GM12892 (cell line): Measurements from ENCODE around the gene BLID.

Experiments
- POLR2A ChIP-seq: IDR thresholded peaks from 2 replicates; pipeline ENCODE4 v1.6.1; 2011; ENCODE audit warnings: low read depth, low read length, control low read depth
- POLR2AphosphoS5 ChIP-seq: IDR thresholded peaks from 2 replicates; pipeline ENCODE4 v1.6.1; 2011; ENCODE audit warnings: low read depth, low read length, control low read depth
- TAF1 ChIP-seq: IDR thresholded peaks from 2 replicates; pipeline ENCODE4 v1.6.1; 2011; ENCODE audit warnings: low read depth, mild to moderate bottlenecking, control low read depth, low read length, borderline replicate concordance

DNA sequence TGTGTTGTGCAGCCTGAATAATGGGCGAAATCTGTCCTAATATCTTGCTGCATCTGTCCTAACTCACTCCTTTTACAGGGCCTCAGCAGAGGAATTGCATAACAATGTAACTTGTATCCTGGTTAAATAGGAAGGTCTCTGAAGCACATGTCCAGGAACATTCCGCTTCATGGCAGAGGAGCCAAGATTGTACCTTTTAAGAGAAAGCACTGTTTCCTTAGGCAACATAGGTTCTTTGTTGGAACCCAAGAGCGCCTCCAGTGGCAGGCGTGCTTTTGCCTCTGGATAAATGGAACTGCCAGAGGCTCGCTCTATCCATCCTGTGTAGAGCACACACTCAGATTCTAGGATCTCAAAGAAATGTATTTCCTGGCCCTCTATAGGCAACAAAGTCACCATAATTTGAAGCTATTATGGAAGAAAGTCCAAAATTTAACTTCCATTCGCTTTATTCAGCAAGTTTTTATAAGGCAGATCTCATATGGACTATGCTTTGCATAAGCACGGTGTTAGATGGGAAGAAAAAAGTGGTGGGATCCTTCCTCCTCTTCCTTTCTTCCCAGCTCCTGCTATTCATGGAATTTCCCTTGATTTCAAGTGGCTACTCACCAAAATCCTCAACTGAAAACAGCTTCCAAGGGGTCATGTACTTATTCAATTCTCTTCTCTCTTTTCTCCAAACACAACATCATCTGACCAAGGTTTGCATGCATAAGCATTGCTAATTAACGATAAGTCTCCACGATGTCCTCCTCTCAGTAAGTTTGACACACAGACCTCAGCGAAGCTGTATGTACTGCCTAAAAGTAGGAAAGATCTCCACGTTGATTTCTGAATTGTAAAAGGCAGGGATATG is at the start of gene BLID:
- TF ChIP-seq POLR2A, result no peak
- TF ChIP-seq POLR2AphosphoS5, result no peak
- TF ChIP-seq TAF1, result no peak
